GM10847 (cell line): Measurements from ENCODE around the gene PXDC1.

Experiments
- POLR2A ChIP-seq: IDR thresholded peaks from 2 replicates; pipeline ENCODE4 v1.6.1; 2011; ENCODE audit not compliant: insufficient read length; ENCODE audit errors: extremely low read depth

PXDC1 gene

DNA sequence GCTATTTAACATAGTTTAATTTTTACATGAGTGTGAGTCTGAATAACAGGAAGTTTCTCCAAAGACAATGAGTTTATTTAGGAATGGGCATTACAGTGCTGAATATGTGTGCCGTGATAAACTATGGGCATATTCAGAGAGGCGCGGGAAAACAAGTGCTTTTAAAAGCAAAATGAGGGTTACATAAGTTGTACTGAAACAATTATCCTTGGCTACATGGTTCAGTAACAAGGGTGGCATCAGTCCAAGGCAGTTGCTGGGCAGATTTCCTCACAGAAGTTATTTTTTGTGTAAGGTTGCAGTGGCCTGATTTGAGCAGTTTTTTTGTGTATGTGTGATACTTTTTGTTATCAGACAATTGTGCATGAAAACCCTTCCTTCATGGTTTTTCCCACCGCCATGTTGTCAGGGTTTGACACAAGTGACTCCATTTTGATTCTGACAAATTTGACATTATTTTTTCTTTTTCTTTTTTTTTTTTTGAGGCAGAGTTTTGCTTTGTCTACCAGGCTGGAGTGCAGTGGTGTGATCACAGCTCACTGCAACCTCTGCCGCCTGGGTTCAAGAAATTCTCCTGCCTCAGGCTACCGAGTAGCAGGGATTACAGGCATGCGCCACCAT lies 22.3 kb upstream of the PXDC1 start:
- no peak for TF ChIP-seq POLR2A

DNA sequence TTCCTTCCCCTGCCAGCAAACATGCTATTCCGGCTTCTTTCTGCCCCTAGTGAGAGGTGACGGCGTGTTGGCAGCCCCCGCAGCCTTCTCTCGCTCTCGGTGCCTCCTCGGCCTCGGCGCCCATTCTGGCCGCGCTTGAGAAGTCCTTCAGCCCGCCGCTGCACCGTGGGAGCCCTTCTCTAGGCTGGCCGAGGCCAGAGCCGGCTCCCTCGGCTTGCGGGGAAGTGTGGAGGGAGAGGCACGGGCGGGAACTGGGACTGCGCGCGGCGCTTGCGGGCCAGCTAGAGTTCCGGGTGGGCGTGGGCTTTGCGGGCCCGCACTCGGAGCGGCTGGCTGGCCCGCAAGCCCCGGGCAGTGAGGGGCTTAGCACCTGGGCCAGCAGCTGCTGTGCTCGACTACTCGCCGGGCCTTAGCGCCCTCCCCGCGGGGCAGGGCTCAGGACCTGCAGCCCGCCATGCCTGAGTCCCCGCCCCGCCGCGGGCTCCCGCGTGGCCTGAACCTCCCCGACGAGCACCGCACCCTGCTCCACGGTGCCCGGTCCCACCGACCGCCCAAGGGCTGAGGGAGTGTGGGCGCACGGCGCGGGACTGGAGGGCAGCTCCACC lies 20.0 kb upstream of the PXDC1 start:
- no peak for TF ChIP-seq POLR2A

DNA sequence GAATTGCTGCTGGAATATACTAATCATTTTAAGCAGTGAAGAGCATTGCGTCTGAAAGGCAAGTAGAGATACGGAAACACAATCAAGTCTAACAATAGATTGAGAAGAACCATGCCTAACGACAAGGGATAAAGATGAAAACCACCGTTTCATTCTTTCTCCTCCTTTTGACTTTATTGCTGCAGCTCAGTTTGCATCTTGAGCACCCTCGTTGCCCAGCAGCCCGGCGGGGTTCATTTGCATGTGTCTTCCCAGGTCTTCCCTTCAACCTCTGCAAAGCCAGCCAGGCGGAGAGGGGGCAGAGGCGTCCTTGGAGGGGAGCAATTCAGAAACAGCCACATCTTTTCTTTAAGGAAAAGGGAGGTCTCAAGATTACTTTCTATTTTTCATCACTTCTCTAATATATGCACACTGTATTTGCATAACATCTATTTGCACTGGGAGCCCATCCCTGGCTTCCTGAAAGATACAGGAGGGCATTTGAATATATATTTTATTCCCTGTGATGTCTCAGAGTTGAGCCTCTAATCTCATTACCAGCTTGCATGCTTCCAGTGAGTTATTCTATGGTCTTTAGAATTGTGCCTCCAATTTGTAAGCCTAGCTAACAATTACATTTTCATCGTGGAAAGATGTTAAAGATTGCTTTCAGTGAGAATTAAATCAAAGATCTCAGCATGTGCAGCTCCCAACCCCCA lies 18.7 kb upstream of the PXDC1 start:
- TF ChIP-seq POLR2A, result no peak

DNA sequence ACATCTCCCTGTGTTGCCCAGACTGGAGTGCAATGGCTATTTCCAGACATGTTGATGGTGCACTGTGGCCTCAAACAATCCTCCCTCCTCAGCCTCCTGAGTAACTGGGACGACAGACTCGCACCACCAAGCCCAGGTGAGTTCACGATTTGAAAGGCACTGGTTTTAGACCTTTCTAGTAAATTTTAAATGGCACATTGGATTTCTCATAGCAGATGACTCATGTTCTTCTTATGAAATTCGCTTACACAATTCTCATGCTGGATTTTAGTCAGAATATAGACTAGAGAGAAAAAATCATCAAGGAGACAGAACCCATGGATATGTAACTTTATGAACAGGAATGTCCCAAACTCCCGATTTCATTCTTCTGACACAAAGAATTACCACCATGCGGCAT lies 18.1 kb upstream of the PXDC1 start:
- TF ChIP-seq POLR2A, result no peak

DNA sequence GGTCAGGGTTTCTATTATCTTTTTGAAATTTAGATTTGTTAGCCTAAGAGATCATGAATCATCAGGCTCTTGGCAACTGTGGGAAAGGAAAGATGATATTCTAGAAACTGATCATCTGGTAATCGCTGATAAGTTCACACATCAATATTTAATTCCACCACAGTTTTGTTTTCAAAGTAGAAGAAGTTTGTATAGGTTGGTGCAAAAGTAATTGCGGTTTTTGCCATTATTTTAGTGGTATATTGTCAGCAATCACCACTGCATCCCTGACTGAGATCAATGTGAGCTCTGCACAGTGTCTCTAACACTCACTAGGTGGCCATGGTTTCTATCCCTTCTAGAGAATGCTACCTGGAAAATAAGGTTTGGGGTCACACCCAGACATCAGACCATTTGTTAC lies 17.0 kb upstream of the PXDC1 start:
- no peak for TF ChIP-seq POLR2A

DNA sequence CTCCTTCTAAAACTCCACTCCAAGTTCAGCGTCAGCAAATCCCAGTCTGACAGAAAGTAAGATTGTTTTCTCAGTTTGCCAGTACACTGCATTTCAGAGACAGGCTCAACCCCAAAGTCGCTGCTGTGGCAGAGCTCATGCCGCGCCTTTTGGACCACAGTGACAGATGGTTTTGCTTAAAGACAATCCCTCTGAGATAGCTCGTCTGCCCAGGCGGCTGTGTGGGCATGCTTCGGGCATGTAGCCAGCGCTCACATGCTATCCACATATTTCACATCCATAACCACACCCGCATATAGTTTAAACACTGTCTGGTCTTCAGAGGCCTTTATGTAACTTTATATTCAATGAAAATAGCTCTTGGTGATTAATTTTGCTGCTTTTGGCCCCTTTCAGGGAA lies 14.7 kb upstream of the PXDC1 start:
- TF ChIP-seq POLR2A, result no peak

DNA sequence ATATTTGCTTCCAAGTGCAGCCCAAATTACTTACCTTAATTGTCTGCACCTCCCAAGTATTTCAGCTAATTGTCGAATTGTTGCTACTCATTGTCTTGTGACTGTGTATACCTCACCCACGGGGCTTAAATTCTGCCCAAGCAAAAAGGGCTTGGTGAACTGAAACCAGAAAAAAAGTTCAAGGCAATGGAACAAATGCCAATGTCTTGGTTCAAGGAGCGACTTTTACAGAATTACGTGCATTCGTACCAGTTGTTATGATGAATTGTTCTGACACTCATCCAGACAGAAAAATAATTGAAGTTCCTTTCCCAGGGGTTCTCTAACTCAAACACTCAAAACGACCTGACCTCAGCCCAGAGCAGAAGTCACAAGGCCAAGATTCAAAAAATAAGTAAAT lies 13.9 kb upstream of the PXDC1 start:
- TF ChIP-seq POLR2A, result no peak

DNA sequence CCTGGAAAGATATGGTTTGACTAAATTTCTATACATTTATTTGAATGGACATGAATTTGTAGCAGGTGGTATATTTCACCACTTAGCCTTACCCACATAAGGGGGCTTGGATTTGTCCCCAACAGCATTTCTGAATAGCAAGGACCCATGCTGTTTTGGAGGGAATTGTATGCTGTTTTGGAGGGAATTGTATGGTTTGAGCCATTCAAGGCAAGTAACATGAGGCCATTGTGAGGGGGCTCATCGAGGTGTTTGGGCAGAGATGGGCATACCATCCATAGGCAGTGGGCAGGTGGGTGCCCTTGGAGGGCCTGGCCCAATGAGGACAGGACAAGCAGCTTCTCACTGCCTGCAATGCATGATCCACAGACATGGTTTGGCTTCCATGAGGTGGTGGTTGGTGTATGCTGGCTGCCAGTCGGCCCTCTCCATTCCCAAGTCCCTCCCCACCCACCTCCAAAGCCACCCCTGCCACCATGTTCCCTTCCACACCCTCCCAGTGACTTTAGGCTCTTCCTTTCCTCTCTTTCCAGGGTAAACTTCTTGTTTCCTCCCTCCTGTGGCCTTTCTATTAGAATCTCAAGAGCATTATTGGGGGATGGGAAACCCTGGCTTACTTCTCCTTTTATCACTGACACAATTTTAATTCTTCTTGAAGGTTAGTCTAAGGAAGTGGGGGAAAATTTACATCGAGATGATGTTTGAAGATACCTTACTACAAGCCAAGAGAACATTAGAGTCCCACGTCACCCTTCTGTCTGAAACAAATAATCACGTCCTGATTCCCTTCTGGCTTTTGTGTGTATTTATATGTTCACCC lies 13.2 kb upstream of the PXDC1 start:
- no peak for TF ChIP-seq POLR2A

DNA sequence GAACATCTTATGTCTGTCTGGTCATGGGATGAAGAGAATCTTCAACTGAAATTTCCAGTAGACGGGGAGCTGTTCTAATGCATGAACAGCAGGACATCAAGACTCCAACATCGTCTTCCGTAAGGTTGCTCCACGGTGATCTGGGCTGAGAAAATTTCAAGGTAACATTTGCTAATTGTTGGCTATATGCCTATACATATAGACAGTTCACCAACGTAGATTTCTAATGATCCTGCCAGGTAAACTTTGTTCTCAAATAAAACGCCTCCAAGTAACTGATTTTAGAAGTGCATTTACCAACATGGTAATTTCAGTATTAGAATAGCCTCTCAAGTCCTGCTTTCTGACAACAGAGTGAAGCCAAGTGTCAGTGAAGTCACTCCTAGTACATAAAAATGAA lies 11.3 kb upstream of the PXDC1 start:
- TF ChIP-seq POLR2A, result no peak

DNA sequence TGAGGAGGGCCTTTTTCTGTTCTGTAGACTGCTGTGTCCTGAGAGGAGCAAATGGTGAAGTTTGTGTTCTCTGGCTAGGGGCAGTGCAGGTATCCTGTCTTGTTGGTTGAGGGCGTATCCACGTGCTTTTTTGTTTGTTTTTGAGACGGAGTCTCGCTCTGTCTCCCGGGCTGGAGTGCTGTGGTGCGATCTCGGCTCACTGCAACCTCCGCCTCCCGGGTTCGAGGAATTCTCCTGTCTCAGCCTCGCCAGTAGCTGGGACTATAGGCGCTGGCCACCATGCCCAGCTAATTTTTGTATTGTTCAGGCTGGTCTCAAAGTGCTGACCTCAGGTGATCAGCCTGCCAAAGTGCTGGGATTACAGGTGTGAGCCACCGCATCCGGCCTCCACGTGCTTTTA lies 10.8 kb upstream of the PXDC1 start:
- no peak for TF ChIP-seq POLR2A

DNA sequence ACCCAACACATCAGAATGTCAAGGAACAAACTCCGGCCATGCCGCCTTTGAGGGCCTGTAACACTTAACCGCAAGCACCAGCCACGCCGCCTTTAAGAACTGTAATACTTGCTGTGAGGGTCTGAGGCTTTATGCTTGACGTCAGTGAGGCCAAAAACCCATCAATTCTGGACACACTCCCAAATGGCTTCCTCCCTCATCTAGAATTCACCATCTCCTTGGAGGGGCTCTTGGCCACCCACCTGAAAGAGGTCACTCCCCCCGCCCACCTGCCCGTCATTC lies 10.4 kb upstream of the PXDC1 start:
- no peak for TF ChIP-seq POLR2A

DNA sequence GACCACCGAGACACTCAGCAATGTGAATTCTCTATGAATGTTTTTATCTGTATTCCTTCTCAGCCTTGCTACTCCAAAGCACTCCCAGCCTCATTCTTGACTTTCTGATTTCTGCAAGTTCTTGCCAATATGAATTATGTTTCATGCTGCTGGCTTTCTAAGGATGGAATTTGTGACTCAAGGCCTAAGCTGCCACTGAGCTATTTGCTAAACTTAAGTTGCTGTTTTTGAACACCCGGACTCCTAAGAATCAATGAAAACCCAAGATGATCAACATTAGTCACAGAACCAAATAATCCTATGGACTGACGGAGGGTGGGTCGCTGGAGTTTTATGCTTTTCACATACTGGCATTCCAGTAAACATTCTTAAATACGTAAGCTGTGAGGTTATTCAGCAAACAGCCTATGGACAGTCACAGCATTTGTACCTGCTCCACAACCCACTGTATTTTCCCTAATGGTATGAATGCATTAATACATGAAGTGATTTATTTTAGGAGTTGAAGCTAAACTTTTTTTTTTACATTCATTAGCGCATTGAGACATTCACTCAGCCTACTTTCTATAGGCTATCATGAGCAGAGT lies 8.2 kb upstream of the PXDC1 start:
- no peak for TF ChIP-seq POLR2A

DNA sequence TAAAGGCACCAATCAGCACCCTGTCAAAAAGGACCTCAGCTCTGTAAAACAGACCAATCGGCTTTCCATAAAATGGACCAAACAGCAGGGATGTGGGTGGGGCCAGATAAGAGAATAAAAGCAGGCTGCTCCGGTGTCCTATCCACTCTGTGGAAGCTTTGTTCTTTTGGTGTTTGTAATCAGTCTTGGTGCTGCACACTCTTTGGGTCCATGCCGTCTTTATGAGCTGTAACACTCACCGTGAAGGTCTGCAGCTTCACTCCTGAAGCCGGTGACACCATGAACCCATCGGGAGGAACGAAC lies 7.3 kb upstream of the PXDC1 start:
- TF ChIP-seq POLR2A, result no peak

DNA sequence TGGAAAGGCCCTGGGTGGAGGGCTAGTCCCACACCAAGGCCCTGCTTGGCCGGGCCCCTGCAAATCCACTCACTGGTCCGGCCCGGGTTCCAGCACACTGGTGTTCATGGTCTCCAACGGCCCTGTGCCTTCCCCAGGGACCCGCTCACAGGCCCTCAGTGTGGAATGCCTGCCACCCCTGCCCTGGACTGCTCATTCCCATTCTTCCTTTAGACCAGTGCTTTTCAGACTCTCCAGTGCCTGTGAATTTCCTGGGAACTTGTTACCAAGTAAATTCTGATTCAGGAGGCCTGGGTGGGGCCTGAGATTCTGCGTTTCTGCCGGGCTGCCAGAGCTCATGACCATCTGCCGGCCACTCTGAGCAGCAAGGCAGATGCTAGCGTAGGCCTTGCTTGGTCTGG lies 5.7 kb upstream of the PXDC1 start:
- no peak for TF ChIP-seq POLR2A

DNA sequence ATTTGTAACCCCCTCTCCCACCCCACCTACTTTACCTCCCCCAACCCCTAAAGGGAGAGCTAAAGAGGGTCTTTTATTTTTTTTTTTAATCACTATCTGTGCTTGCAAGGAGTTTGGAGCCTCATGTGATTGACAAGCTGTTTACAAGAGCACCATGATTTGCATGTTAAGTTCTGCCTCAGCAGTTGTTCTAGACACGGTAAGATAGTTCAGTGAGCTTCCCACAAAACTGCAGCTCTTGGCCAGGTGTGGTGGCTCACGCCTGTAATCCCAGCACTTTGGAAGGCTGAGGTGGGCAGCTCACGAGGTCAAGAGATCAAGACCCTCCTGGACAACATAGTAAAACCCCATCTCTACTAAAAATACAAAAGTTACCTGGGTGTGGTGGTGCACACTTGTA lies 5.0 kb upstream of the PXDC1 start:
- no peak for TF ChIP-seq POLR2A
